Measurements from ENCODE around the gene CCBE1. TPM values are rescaled to one million over a fixed set of nuclear protein-coding genes. Genes with fewer than 3 reads are reported as not detected.

CCBE1 gene
- total and polyA plus RNA-seq, 9 of the 15 experiments (the other 6 are each of a cell fraction or from before 2014, with no cell fraction given): 0.20 TPM; not detected in 8

DNA sequence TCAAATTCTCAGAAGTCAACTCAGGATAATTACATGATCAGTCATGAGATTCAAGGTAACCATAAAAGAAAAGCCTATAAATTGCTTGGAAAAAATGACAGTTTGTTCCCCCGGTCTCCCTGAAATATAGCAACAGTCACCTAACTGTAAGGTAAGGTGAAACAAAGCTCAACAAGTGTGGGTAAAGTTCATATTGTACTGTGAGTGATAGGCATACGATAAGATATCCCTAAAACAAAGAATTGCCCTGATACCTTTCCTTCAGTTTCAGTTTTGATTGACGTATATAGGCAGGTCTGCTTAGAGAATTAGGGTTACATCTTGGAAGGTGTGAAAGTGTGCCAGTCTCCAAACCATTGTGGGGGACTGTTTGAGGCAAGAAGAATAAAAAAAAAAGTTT lies 4.0 kb upstream of the CCBE1 start:
- ATAC-seq (no peak), DNase-seq (ENCODE audit: extremely low read depth in 1 of 4, low spot score in 3 of 4) (no peak), FAIRE-seq (no peak)
- H3K79me2 ChIP-seq (ENCODE audit: control insufficient read depth, insufficient read depth, low read length): no peaks in the 10 kb centered on the region
- CTCF ChIA-PET (ENCODE audit: low intra/inter-chr PET ratio): no interaction called here
- no peak overlapping the region for H3K4me2 ChIP-seq (ENCODE audit: insufficient read depth, low read length)
- no peaks in the 10 kb centered on the region for H3K9me1 ChIP-seq (ENCODE audit: control insufficient read depth, insufficient read depth, low read length)
- H3K27ac ChIP-seq (ENCODE audit: extremely low read depth, low read depth, low read length): no peak overlapping the region
- 0% methylated on average over 3 of the region's 3 CpGs for WGBS (ENCODE audit: insufficient coverage, low coverage, missing lambda C conversion rate)
- no peak overlapping the region for H3K9ac ChIP-seq (ENCODE audit: insufficient read depth in 1 of 2, low read depth in 2 of 2, low read length in 2 of 2)
- H3K36me3 ChIP-seq (ENCODE audit: control insufficient read depth, insufficient read depth, low read length): no peaks in the 10 kb centered on the region
- H3K4me1 ChIP-seq (replicated peaks in 1 of 2; ENCODE audit: control insufficient read depth in 2 of 2, insufficient read depth in 2 of 2, low read length in 2 of 2): peaks cover 0 to 11% of the 10 kb centered on the region in 2 experiments; a peak in 2 of 5 replicates
- H4K20me1 ChIP-seq (replicated peaks; ENCODE audit: control insufficient read depth, insufficient read depth, low read length): no peaks in the 10 kb centered on the region; the same call in 1 of the 2 replicates
- peaks cover 0 to 14% of the 10 kb centered on the region in 2 experiments; a peak in 1 of 5 replicates for H3K27me3 ChIP-seq (ENCODE audit: control insufficient read depth in 2 of 2, insufficient read depth in 2 of 2, low read length in 2 of 2)
- H3K4me3 ChIP-seq: no peak overlapping the region
- no TSS peak for BruUV-seq (replicated peaks)
- intact Hi-C loops (cut with micrococcal nuclease): no loop called here
- POLR2A ChIA-PET: no interaction called here
- in situ Hi-C loops (cut with MboI): no loop called here
- no peaks in the 10 kb centered on the region for H3K9me3 ChIP-seq (replicated peaks; ENCODE audit: control insufficient read depth, insufficient read depth, low read depth, low read length)
- H2AFZ ChIP-seq (ENCODE audit: low read depth, low read length): no peak overlapping the region
- TF ChIP-seq, protein P1, sequence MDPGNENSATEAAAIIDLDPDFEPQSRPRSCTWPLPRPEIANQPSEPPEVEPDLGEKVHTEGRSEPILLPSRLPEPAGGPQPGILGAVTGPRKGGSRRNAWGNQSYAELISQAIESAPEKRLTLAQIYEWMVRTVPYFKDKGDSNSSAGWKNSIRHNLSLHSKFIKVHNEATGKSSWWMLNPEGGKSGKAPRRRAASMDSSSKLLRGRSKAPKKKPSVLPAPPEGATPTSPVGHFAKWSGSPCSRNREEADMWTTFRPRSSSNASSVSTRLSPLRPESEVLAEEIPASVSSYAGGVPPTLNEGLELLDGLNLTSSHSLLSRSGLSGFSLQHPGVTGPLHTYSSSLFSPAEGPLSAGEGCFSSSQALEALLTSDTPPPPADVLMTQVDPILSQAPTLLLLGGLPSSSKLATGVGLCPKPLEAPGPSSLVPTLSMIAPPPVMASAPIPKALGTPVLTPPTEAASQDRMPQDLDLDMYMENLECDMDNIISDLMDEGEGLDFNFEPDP (CRISPR knock-in tag; IDR thresholded peaks at IDR 0.05): no peak
- TF ChIP-seq, protein P2, sequence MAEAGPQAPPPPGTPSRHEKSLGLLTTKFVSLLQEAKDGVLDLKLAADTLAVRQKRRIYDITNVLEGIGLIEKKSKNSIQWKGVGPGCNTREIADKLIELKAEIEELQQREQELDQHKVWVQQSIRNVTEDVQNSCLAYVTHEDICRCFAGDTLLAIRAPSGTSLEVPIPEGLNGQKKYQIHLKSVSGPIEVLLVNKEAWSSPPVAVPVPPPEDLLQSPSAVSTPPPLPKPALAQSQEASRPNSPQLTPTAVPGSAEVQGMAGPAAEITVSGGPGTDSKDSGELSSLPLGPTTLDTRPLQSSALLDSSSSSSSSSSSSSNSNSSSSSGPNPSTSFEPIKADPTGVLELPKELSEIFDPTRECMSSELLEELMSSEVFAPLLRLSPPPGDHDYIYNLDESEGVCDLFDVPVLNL (CRISPR knock-in tag; IDR thresholded peaks at IDR 0.05; ENCODE audit: low read depth): no peak
- TF ChIP-seq CBX1 (IDR thresholded peaks at IDR 0.05; ENCODE audit: low read depth) (no peak), BRD9 (IDR thresholded peaks at IDR 0.05; ENCODE audit: low read depth, partially characterized antibody) (no peak), ZNF696 (CRISPR knock-in tag; conservative IDR thresholded peaks at IDR 0.05) (no peak), NR1H2 (CRISPR knock-in tag; IDR thresholded peaks at IDR 0.05) (no peak), NELFE (IDR thresholded peaks at IDR 0.05; ENCODE audit: insufficient read depth, insufficient read length) (no peak), NCOA2 (IDR thresholded peaks at IDR 0.05; ENCODE audit: partially characterized antibody in 2 of 2) (no peak), ZNF717 (CRISPR knock-in tag; IDR thresholded peaks at IDR 0.05) (no peak), ZNF282 (CRISPR knock-in tag; IDR thresholded peaks at IDR 0.05) (no peak), RBM39 (optimal IDR thresholded peaks at IDR 0.05; ENCODE audit: low read depth, low read length) (no peak), RHOXF2B (CRISPR knock-in tag; conservative IDR thresholded peaks at IDR 0.05) (no peak), ARNT (IDR thresholded peaks at IDR 0.05) (no peak)
- TF ChIP-seq, protein P3, sequence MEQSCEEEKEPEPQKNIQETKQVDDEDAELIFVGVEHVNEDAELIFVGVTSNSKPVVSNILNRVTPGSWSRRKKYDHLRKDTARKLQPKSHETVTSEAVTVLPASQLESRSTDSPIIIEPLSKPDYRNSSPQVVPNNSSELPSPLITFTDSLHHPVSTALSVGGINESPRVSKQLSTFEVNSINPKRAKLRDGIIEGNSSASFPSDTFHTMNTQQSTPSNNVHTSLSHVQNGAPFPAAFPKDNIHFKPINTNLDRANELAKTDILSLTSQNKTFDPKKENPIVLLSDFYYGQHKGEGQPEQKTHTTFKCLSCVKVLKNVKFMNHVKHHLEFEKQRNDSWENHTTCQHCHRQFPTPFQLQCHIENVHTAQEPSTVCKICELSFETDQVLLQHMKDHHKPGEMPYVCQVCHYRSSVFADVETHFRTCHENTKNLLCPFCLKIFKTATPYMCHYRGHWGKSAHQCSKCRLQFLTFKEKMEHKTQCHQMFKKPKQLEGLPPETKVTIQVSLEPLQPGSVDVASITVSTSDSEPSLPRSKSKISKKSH (CRISPR knock-in tag; IDR thresholded peaks at IDR 0.05): no peak
- TF ChIP-seq, protein P4, sequence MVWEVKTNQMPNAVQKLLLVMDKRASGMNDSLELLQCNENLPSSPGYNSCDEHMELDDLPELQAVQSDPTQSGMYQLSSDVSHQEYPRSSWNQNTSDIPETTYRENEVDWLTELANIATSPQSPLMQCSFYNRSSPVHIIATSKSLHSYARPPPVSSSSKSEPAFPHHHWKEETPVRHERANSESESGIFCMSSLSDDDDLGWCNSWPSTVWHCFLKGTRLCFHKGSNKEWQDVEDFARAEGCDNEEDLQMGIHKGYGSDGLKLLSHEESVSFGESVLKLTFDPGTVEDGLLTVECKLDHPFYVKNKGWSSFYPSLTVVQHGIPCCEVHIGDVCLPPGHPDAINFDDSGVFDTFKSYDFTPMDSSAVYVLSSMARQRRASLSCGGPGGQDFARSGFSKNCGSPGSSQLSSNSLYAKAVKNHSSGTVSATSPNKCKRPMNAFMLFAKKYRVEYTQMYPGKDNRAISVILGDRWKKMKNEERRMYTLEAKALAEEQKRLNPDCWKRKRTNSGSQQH (CRISPR knock-in tag; IDR thresholded peaks at IDR 0.05): no peak
